Right hindlimb (tissue), 1 donor: ENCODE data around the gene PRKCA.
"Not testable (repeated sequence)": the region's sequence is repeated elsewhere in the genome, so short reads cannot be mapped to it uniquely, and the experiment has no call there.

ENCODE experiments used
- DNase-seq: peaks from one replicate; pipeline ENCODE4 v3.0.0-alpha.2; 2018

The PRKCA gene

DNA sequence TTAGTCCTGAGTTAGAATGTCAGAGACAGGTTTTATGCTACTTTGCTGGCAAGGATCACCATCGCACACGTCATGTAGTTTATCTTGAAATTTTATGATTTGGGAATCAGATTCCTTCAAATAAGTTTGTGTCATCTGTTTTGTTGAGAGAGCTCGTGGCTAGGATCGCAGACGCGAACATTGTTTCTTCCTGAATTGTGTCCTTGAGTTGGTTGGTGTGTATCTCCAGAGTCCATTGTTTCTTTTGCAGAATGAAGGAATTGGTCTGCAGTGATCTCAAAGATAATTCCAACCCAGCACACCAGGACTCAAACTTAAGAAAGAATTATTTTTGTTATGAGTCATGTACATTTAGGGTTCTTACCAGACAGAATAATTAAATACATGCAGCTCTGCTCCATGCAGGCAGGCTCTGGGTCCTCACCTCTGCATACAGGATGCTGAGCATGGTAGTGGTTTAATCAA lies 51.6 kb downstream of the PRKCA start:
- no peak for DNase-seq

- DNase-seq: no peak
These were observed 52.1 kb downstream of the PRKCA start for GRCh38 chr17:66354472-66354871.

- DNase-seq: no peak
These were observed 52.6 kb downstream of the PRKCA start for GRCh38 chr17:66354981-66355380.

DNA sequence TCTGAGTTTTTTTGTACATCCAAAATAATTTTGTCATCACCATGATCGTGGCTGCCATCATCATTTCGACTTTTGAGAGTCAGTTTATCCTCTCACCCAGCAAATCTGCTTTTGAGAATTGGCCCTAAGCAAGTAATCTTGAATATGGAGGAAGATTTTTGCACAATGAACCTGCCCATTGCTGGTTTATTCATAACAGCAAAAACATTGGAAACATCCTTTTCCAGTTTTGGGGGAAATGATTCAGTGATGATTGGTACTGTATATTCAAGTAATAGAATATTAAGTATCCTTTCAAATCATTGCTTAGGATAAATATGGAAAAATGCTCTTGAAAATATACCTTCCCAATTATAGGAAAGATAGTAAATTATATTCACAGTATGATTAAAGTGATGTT lies 53.1 kb downstream of the PRKCA start:
- no peak for DNase-seq

- no peak for DNase-seq
These were observed 54.6 kb downstream of the PRKCA start for GRCh38 chr17:66357037-66357436.

DNA sequence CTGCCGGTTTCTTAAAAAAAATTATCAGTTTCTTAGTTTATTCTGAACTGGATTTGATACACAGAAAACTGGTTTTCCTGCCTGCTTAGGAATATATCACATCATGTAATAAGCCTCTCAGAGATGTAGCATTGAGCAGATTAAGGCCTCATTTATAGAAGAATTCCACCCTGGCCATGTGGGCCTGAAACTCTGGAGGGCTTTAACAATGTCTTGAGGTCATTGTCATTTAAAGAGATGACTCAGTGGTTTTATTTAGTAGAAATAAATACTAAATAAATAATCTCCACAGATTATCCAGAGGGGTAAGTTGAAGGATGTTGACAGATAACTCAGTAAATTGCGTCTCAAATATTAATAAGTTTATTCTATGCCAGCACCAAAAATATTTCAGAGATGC lies 56.9 kb downstream of the PRKCA start:
- no peak for DNase-seq

DNA sequence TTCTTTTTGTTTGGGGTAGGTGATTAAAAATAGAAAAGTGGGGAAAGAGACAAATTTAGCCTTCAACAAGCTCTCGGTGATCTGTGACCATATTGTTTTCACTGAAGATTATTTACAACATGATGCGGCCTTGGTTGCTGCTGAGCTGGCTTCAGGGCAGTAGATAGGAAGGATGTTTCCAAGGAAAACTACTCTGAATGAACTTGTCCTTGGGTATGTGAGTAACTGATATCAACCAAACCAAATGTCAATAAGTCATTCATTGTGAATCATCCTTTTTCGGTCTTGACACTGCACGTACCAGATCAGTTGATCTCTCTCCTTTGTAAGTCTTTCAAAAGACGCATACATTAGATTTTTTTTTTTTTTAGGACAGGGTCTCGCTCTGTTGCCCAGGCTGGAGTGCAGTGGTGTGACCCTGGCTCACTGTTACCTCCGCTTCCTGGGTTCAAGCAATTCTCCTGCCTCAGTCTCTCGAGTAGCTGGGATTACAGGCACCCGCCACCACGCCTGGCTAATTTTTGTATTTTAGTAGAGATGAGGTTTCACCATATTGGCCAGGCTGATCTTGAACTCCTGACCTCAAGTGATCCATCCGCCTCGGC lies 58.6 kb downstream of the PRKCA start:
- DNase-seq: not testable (repeated sequence)

- DNase-seq: no peak
These were observed 62.1 kb downstream of the PRKCA start for GRCh38 chr17:66364508-66364907.

- no peak for DNase-seq
These were observed 62.6 kb downstream of the PRKCA start for GRCh38 chr17:66364990-66365490.

DNA sequence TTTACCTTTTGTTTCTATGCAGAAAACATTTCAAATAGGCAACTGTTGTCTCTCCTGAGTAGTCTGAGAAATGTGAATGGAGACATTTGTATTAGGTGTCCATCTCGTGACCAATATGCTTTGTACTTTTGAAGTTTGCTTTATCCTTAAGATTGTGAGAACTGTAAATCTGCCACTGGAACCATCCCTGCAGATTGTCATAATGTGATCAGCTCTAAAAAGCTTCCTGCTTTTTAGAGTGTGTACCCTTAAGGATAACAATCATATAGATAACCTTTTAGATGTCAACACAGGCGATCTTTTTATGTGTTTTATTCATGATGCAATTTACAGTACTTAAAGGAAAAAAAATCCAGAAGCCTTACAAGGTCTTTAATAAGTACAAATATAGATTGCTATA lies 63.5 kb downstream of the PRKCA start:
- no peak for DNase-seq

DNA sequence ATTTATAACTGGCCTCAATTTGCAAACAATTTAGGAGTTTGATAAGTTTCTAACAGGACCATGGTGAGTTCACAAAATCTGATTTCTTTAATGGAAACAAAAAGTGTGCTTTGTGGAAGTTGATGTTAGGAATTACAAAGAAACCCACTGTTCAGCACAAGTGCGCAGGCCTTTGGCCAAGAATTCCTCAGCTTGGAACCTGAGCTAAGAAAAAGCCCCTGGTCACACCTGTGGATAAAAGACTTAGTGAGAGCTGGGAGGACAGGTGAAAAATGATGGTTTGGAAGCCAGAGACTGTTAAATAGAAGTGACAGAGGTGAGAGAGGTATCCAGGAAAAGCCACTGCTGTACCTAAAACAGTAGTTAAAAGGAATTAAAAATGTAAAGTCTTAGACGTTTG lies 64.7 kb downstream of the PRKCA start:
- DNase-seq: no peak

GRCh38 chr17:66369830-66370229 lies 67.4 kb downstream of the PRKCA start:
- DNase-seq: no peak

DNA sequence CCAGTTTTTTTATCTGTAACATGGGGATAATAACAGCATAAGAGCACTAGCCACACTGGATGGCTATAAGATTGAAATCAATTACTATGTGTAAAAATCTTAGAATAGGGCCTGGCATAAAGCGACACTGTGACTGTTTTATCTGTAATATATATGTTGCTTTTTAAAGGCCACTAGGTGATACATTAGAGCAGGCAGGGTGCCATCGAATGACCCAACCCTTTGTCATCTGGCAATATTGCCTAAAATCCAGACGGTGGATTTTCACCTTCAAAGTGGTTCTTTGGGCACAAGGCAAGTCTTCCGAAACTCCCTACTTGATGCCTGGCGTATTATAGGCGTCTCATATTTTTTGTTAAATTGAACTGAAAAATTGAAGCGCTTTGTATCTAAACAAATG lies 69.1 kb downstream of the PRKCA start:
- no peak for DNase-seq

GRCh38 chr17:66372182-66372581 lies 69.8 kb downstream of the PRKCA start:
- no peak for DNase-seq

DNA sequence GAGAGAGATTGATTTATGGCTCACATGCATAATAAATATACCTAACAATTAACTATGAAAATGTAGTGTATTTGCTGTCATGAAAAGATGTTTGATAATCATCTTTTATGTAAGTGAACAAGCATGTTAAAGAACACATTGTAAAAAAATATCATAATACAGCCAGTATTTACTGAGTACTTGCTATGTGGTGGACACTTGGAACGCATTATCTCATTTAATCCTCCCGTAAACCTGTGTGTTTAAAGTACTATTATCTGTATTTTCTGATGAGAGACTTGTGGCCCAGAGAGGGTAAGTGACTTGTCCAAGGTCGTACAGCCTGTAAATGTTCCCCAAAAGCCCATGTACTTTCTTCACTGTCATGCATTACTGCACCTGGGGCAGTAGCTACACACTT lies 70.7 kb downstream of the PRKCA start:
- DNase-seq: no peak

- no peak for DNase-seq
These were observed 71.8 kb downstream of the PRKCA start for GRCh38 chr17:66373944-66374817.

DNA sequence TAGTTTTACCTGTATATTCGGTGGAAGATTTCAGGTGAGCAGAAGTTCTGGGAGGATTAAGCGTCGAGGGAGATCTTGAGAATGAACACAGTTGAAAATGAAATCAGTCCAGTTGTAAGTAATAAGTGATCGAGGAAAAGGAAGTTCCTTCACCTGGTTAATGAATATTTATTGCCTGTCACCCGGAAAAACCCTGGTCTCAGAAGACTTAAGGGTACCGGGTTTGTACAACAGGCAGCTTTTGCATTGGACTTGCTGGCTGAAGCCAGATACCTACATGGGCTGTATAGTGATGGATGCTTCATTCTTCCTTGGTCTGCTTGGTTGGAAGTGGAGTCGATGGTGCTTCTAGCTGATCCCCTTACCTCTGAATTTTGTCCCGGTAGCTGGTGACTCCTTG lies 72.7 kb downstream of the PRKCA start:
- DNase-seq: no peak

DNA sequence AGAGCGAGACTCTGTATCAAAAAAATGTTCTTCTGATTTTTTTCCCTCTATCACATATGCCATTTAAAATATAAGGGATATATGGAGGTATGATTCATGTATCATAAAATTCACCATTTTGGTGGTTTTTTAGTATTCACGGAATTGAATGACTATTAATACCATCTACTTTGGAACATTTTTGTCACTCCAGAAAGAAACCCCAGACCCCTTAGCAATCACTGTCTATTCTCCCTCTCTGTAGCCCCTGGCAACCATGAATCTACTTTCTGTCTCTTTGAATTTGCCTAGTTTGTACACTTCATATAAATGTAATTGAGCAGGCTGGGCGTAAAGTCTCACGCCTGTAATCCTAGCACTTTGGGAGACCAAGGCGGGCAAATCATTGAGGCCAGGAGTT lies 75.9 kb downstream of the PRKCA start:
- DNase-seq: no peak

DNA sequence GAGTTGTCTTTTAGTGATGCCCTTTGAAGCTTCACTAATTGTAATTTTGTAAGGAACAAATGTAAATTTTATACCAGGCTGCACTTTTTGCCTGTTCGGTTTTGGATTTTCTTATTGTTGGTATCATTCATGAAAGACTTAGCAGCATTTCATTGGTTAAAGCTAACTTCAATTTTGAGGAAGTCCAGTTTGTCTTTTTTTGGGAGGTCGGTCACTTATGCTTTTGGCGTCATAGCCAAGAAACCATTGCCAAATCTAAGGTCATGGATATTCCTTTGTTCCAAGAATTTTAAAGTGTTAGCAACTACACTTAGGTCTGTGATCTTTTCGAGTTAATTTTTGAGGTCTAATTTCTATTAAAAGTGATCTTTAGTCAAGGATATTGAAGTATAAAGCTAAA lies 77.1 kb downstream of the PRKCA start:
- DNase-seq: no peak

- no peak for DNase-seq
These were observed 77.6 kb downstream of the PRKCA start for GRCh38 chr17:66379996-66380395.

GRCh38 chr17:66381701-66382362 lies 79.4 kb downstream of the PRKCA start:
- no peak for DNase-seq

DNA sequence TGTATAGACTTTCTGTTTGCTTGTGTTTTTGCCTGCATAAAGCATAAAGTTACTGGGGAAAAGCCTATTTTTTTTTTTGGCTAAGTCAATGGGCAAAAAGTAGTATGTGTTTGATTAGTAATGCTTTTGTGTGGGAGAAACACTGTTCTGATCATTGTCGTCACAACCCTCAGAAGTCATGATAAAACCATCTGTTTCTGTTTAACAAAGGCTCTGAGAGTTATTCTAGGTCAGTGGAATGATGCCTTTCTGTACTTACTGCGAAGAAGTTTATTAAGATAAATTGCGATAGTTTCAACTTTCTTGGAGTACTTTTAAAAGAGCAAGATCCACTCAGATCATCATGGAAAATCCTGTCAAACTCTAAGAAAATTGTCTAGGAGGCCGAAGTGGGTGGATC lies 80.9 kb downstream of the PRKCA start:
- no peak for DNase-seq

- no peak for DNase-seq
These were observed 84.3 kb downstream of the PRKCA start for GRCh38 chr17:66386498-66387351.
